Activated T-cell treated with anti-CD3 and anti-CD28 coated beads, Interleukin-2, amount 50 U/mL, for 4 hours (primary cell): Measurements from ENCODE around the gene GDPGP1. TPM values are rescaled to one million over a fixed set of nuclear protein-coding genes. Genes with fewer than 3 reads are reported as not detected.

Experiments
- ATAC-seq, 2 donors: fragments of 200-7000 bp; cut with Tn5 transposase; one replicate each; pipeline ENCODE4 v1.10.0; 2021
- DNase-seq: peaks from one replicate; pipeline ENCODE4 v3.0.0-alpha.2; 2020
- H3K27me3 Mint-ChIP-seq: one replicate; pipeline ENCODE4 v1.8.0; 2021; ENCODE audit warnings: low read depth, mixed read lengths
- H3K36me3 Mint-ChIP-seq: one replicate; pipeline ENCODE4 v1.8.0; 2022; ENCODE audit warnings: mixed read lengths; ENCODE audit not compliant: insufficient read depth
- H3K4me1 Mint-ChIP-seq: one replicate; pipeline ENCODE4 v1.8.0; 2021; ENCODE audit warnings: low read depth, mixed read lengths
- H3K4me3 Mint-ChIP-seq: one replicate; pipeline ENCODE4 v1.8.0; 2021; ENCODE audit warnings: mild to moderate bottlenecking, moderate library complexity, mixed read lengths
- H3K9me3 Mint-ChIP-seq: one replicate; pipeline ENCODE4 v1.8.0; 2021; ENCODE audit warnings: mixed read lengths
- total RNA-seq, 3 donors: library from RNA; stranded (reverse); gene quantifications; one replicate each; pipeline ENCODE4 v1.2.1, GENCODE V29; 2021

Gene GDPGP1
- total RNA-seq, 3 donors from 2014 or later, result 11.4 to 12.9 (median 11.9) TPM

GRCh38 chr15:90200534-90201129 is 33.4 kb upstream of the GDPGP1 start:
- ATAC-seq (no peak), DNase-seq (no peak)
- Mint-ChIP-seq H3K4me1 (peaks cover 24% of the 10 kb centered on the region), H3K4me3 (peak overlapping the region; percentile 83), H3K27me3 (no peaks in the 10 kb centered on the region), H3K36me3 (no peaks in the 10 kb centered on the region), H3K9me3 (no peaks in the 10 kb centered on the region)

- Mint-ChIP-seq H3K4me3 (peak within 1 kb of the TSS; percentile 87), H3K36me3 (no peaks in the 10 kb centered on the region), H3K9me3 (no peaks in the 10 kb centered on the region), H3K27me3 (no peaks in the 10 kb centered on the region), H3K4me1 (peaks cover 24% of the 10 kb centered on the region)
- DNase-seq, result peak; percentile 58
- peak; percentile 95 to 96 for ATAC-seq
These were observed 32.7 kb upstream of the GDPGP1 start, which contains the start of gene SEMA4B for GRCh38 chr15:90201130-90201943. Gene SEMA4B (plus strand): TSS chr15:90201330. CDS start chr15:90201579, 249 bp downstream.

- ATAC-seq (no peak), DNase-seq (no peak)
- H3K4me1 Mint-ChIP-seq, result peaks cover 24% of the 10 kb centered on the region
- H3K4me3 Mint-ChIP-seq, result peak overlapping the region; percentile 87
- no peaks in the 10 kb centered on the region for H3K36me3 Mint-ChIP-seq
- H3K27me3 Mint-ChIP-seq, result no peaks in the 10 kb centered on the region
- H3K9me3 Mint-ChIP-seq, result no peaks in the 10 kb centered on the region
These were observed 32.0 kb upstream of the GDPGP1 start for GRCh38 chr15:90201944-90202375.

GRCh38 chr15:90202929-90203328 is 31.1 kb upstream of the GDPGP1 start:
- peak overlapping the region; percentile 87 for H3K4me3 Mint-ChIP-seq
- H3K27me3 Mint-ChIP-seq, result no peaks in the 10 kb centered on the region
- no peaks in the 10 kb centered on the region for H3K36me3 Mint-ChIP-seq
- peaks cover 24% of the 10 kb centered on the region for H3K4me1 Mint-ChIP-seq
- DNase-seq (no peak), ATAC-seq (no peak)
- H3K9me3 Mint-ChIP-seq, result no peaks in the 10 kb centered on the region

- no peaks in the 10 kb centered on the region for H3K9me3 Mint-ChIP-seq
- DNase-seq (no peak), ATAC-seq (no peak)
- no peaks in the 10 kb centered on the region for H3K36me3 Mint-ChIP-seq
- H3K4me1 Mint-ChIP-seq, result peaks cover 23% of the 10 kb centered on the region
- no peak overlapping the region for H3K4me3 Mint-ChIP-seq
- H3K27me3 Mint-ChIP-seq, result no peaks in the 10 kb centered on the region
These were observed 30.5 kb upstream of the GDPGP1 start for GRCh38 chr15:90203473-90203872.

DNA sequence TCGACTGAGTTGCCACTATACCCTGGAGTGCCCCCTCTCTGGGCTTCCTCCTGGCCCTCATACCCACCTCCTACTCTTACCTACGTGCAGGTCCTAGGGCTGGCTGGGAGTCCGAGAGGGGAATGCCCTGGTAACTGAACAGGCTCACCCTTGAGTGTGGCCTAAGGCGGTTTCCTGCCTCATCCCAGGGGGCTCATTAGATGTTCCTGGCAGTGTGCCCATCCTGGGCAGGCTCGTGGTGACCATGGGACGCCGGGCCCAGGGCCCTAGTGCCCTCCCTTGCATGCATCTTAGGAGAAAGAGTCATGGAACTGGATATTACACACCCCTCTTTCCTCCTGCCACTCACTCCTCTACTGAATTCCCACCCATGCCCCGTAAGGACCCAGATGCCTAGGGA is 30.1 kb upstream of the GDPGP1 start:
- Mint-ChIP-seq H3K4me1 (peaks cover 24% of the 10 kb centered on the region), H3K36me3 (no peaks in the 10 kb centered on the region), H3K27me3 (no peaks in the 10 kb centered on the region), H3K9me3 (no peaks in the 10 kb centered on the region), H3K4me3 (no peak overlapping the region)
- ATAC-seq, result no peak
- DNase-seq, result no peak

GRCh38 chr15:90205050-90205848 is 28.8 kb upstream of the GDPGP1 start:
- no peak for DNase-seq
- Mint-ChIP-seq H3K27me3 (no peaks in the 10 kb centered on the region), H3K36me3 (peaks cover 6% of the 10 kb centered on the region), H3K9me3 (no peaks in the 10 kb centered on the region), H3K4me1 (peaks cover 30% of the 10 kb centered on the region), H3K4me3 (no peak overlapping the region)
- ATAC-seq, result no peak

DNA sequence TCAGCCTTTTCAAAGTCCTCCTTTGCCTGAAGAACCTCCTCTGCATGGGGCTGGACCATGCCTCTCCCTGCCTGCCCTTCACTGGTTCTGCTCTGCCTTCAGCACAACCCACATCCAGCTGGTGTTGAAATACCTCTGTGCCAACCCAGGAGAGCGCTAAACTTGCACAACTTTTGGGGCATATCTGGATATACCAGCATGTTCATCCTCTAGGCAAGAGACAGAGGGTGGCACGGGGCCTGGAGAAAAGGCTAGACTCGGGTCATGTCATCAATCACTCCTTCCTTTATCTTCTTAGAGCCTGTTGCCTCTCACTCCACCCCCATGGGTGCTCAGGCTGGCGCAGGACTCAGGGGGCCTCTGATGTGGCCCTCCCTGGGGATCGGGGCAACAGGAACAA is 28.1 kb upstream of the GDPGP1 start:
- Mint-ChIP-seq H3K36me3 (peaks cover 9% of the 10 kb centered on the region), H3K9me3 (no peaks in the 10 kb centered on the region), H3K4me1 (peaks cover 31% of the 10 kb centered on the region), H3K27me3 (no peaks in the 10 kb centered on the region), H3K4me3 (no peak overlapping the region)
- no peak for DNase-seq
- no peak for ATAC-seq

- H3K27me3 Mint-ChIP-seq, result no peaks in the 10 kb centered on the region
- no peak overlapping the region for H3K4me3 Mint-ChIP-seq
These were observed 26.8 kb upstream of the GDPGP1 start for GRCh38 chr15:90207252-90207651.

GRCh38 chr15:90208356-90208755 is 25.7 kb upstream of the GDPGP1 start:
- ATAC-seq, result no peak
- peaks cover 9% of the 10 kb centered on the region for H3K36me3 Mint-ChIP-seq
- no peaks in the 10 kb centered on the region for H3K27me3 Mint-ChIP-seq
- no peak for DNase-seq
- no peak overlapping the region for H3K4me3 Mint-ChIP-seq
- peaks cover 29% of the 10 kb centered on the region for H3K4me1 Mint-ChIP-seq
- H3K9me3 Mint-ChIP-seq, result no peaks in the 10 kb centered on the region

More at GRCh38 chr15:90207252-90207651, 26.8 kb upstream of the GDPGP1 start:
- Mint-ChIP-seq H3K4me1 (peaks cover 37% of the 10 kb centered on the region), H3K36me3 (peaks cover 9% of the 10 kb centered on the region), H3K9me3 (no peaks in the 10 kb centered on the region)
- ATAC-seq (no peak), DNase-seq (no peak)

GRCh38 chr15:90209591-90209990 is 24.4 kb upstream of the GDPGP1 start:
- Mint-ChIP-seq H3K27me3 (no peaks in the 10 kb centered on the region), H3K9me3 (no peaks in the 10 kb centered on the region), H3K4me1 (peaks cover 31% of the 10 kb centered on the region), H3K36me3 (peaks cover 9% of the 10 kb centered on the region), H3K4me3 (no peak overlapping the region)
- peak; percentile 43 to 66 for ATAC-seq
- DNase-seq, result no peak

- no peak overlapping the region for H3K4me3 Mint-ChIP-seq
- H3K27me3 Mint-ChIP-seq, result no peaks in the 10 kb centered on the region
- DNase-seq (no peak), ATAC-seq (no peak)
- peaks cover 9% of the 10 kb centered on the region for H3K36me3 Mint-ChIP-seq
- peaks cover 34% of the 10 kb centered on the region for H3K4me1 Mint-ChIP-seq
- no peaks in the 10 kb centered on the region for H3K9me3 Mint-ChIP-seq
These were observed 23.4 kb upstream of the GDPGP1 start for GRCh38 chr15:90210593-90210992.

GRCh38 chr15:90211009-90211408 is 23.0 kb upstream of the GDPGP1 start:
- peaks cover 9% of the 10 kb centered on the region for H3K36me3 Mint-ChIP-seq
- ATAC-seq, result no peak

DNA sequence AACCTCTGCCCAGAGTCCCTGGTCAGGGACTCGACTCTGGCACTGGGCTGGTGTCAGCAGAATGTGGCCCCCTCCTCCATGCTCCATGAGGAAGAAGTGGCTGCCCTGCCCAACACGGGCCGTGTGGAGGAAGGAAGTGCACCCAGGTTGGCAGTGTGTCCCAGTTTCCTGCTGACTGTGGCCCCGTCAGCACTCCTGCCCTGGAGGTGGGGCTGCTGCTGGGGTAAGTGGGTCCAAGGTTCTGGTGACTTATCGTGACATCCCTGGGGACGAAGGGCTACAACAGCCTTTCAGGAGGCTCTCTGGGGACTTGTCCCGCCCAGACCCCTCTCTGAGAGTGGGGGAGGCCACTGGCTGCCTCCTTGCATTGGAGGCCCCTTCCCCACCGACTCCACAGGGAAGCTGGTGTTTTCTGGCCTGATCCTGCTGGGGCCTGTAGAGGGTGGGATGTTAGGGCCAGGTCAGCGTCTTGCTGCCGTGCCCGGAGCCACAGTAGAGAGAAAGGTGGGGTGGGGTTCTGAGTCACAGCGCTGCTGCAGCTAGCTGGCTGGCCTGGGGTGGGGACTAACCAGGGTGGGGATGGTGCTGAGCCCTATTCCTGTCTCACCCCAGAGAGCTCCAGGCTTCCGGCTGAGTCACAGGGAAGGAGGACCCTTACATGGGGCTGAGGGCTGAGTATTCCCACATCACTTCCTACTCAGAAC is 22.4 kb upstream of the GDPGP1 start:
- H3K36me3 Mint-ChIP-seq, result peaks cover 11% of the 10 kb centered on the region
- DNase-seq, result no peak
- peaks cover 36% of the 10 kb centered on the region for H3K4me1 Mint-ChIP-seq
- H3K9me3 Mint-ChIP-seq, result no peaks in the 10 kb centered on the region
- no peaks in the 10 kb centered on the region for H3K27me3 Mint-ChIP-seq
- no peak overlapping the region for H3K4me3 Mint-ChIP-seq
- ATAC-seq, result no peak

More at GRCh38 chr15:90211009-90211408, 23.0 kb upstream of the GDPGP1 start:
- Mint-ChIP-seq H3K27me3 (no peaks in the 10 kb centered on the region), H3K4me3 (no peak overlapping the region), H3K4me1 (peaks cover 34% of the 10 kb centered on the region), H3K9me3 (no peaks in the 10 kb centered on the region)
- no peak for DNase-seq
